HL-60 (cell line): ENCODE measurements around the gene NR4A3.

ENCODE experiments used
- DNase-seq, 2 experiments: peaks; one replicate each; pipeline ENCODE4 v3.0.0-alpha.2; 2010 to 2020; ENCODE audit warnings: low read depth in 1 of 2, low spot score in 1 of 2
- H3K27ac ChIP-seq: fragments of 250-450 bp; sonication (Bioruptor Pico); replicated peaks from 2 replicates; pipeline ENCODE4 v1.5.1; 2020; ENCODE audit warnings: mild to moderate bottlenecking, moderate library complexity
- H3K27me3 ChIP-seq: fragments of 250-450 bp; sonication (Bioruptor Pico); 2 replicates; pipeline ENCODE4 v1.5.1; 2021; ENCODE audit warnings: mild to moderate bottlenecking, moderate library complexity; ENCODE audit not compliant: insufficient read depth, poor library complexity, severe bottlenecking
- H3K4me3 ChIP-seq: replicated peaks from 2 replicates; pipeline ENCODE4 v1.5.1; 2011; ENCODE audit warnings: mild to moderate bottlenecking, control low read depth, low read length; ENCODE audit not compliant: insufficient read depth
- GABPA ChIP-seq: IDR thresholded peaks from 2 replicates; pipeline ENCODE4 v1.6.1; 2012; ENCODE audit warnings: low read depth
- POLR2AphosphoS5 ChIP-seq: IDR thresholded peaks from 2 replicates; pipeline ENCODE4 v1.6.1; 2012; ENCODE audit warnings: low read depth
- SPI1 ChIP-seq: IDR thresholded peaks from 2 replicates; pipeline ENCODE4 v1.6.1; 2012; ENCODE audit warnings: low read depth, mild to moderate bottlenecking, borderline replicate concordance
- TF ChIP-seq, protein P1 (sequence below): IDR thresholded peaks from one replicate; pipeline ENCODE4 v1.5.1; 2011; ENCODE audit warnings: low read length, control low read depth, inconsistent platforms; ENCODE audit not compliant: insufficient read depth
- TF ChIP-seq, protein P2 (sequence below): IDR thresholded peaks from 2 replicates; pipeline ENCODE4 v1.6.1; 2012; ENCODE audit warnings: low read depth; ENCODE audit not compliant: insufficient replicate concordance

NR4A3 gene

DNA sequence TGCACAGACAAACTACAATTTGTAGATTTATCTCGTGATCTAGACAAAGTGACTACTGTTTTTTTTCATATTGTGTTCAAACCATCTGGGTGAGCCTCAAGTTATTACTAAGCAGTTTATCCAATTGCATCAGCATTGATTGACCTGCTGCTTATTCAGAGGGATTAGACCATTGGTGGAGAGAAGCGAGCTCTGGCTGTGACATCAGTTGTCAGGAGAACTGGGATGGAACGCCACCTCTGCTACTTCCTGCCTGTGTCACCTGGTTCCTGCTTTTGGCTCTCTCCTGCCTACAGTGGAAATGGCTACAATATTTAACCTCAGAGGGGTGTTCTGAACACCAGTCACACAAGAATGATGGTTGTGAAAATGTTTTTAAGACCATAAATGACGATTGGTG lies 12.1 kb downstream of the NR4A3 start:
- no peak overlapping the region for H3K4me3 ChIP-seq
- H3K27ac ChIP-seq, result no peak overlapping the region
- TF ChIP-seq, protein P1, sequence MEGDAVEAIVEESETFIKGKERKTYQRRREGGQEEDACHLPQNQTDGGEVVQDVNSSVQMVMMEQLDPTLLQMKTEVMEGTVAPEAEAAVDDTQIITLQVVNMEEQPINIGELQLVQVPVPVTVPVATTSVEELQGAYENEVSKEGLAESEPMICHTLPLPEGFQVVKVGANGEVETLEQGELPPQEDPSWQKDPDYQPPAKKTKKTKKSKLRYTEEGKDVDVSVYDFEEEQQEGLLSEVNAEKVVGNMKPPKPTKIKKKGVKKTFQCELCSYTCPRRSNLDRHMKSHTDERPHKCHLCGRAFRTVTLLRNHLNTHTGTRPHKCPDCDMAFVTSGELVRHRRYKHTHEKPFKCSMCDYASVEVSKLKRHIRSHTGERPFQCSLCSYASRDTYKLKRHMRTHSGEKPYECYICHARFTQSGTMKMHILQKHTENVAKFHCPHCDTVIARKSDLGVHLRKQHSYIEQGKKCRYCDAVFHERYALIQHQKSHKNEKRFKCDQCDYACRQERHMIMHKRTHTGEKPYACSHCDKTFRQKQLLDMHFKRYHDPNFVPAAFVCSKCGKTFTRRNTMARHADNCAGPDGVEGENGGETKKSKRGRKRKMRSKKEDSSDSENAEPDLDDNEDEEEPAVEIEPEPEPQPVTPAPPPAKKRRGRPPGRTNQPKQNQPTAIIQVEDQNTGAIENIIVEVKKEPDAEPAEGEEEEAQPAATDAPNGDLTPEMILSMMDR, result no peak
- TF ChIP-seq, protein P2, sequence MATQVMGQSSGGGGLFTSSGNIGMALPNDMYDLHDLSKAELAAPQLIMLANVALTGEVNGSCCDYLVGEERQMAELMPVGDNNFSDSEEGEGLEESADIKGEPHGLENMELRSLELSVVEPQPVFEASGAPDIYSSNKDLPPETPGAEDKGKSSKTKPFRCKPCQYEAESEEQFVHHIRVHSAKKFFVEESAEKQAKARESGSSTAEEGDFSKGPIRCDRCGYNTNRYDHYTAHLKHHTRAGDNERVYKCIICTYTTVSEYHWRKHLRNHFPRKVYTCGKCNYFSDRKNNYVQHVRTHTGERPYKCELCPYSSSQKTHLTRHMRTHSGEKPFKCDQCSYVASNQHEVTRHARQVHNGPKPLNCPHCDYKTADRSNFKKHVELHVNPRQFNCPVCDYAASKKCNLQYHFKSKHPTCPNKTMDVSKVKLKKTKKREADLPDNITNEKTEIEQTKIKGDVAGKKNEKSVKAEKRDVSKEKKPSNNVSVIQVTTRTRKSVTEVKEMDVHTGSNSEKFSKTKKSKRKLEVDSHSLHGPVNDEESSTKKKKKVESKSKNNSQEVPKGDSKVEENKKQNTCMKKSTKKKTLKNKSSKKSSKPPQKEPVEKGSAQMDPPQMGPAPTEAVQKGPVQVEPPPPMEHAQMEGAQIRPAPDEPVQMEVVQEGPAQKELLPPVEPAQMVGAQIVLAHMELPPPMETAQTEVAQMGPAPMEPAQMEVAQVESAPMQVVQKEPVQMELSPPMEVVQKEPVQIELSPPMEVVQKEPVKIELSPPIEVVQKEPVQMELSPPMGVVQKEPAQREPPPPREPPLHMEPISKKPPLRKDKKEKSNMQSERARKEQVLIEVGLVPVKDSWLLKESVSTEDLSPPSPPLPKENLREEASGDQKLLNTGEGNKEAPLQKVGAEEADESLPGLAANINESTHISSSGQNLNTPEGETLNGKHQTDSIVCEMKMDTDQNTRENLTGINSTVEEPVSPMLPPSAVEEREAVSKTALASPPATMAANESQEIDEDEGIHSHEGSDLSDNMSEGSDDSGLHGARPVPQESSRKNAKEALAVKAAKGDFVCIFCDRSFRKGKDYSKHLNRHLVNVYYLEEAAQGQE, result no peak
- TF ChIP-seq GABPA (no peak), POLR2AphosphoS5 (no peak), SPI1 (no peak)
- peaks cover 22% of the 10 kb centered on the region for H3K27me3 ChIP-seq
- DNase-seq, result no peak

DNA sequence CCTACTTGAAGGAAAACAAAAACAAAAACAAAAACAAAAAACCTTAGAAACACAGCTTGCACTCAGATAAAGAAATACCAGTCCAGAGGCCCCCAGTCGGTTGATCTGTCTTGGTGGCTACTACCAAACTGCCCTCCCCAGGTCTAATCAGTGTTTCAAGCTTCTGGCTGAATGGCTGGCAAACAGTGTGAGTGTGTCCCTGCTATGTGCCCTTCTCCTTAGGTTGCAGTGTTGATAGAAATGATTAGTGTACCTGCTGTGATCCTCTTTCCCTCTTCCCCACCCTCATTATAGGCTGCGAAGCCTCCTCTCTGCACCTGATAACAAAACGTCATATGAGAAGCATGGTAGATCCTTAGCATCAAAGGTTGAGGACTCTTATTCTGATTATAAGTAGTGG lies 12.8 kb downstream of the NR4A3 start:
- Histone ChIP-seq H3K27me3 (peaks cover 15% of the 10 kb centered on the region), H3K27ac (no peak overlapping the region), H3K4me3 (no peak overlapping the region)
- no peak for DNase-seq
- TF ChIP-seq GABPA, result no peak
- TF ChIP-seq, protein P1, result no peak
- TF ChIP-seq, protein P2, result no peak
- TF ChIP-seq POLR2AphosphoS5, result no peak
- TF ChIP-seq SPI1, result no peak

DNA sequence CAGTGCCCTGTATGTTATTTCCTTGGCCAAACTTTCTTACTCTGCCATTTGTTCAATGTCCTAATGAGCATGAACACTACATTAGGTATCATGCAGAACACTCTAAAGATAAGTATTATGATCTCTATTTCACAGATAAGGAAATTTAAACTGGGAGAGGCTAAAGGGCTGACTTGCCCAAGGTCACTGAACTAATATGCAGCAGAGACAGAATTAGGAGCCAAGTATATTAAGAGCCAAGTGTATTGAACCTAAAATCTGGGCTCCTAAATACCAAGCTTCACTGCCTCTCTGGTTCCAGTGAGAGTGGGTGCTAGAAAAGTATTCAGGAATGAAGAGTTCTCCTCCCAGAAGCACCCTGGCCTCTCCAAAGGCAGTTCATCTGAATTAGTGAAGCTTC lies 13.5 kb downstream of the NR4A3 start:
- Histone ChIP-seq H3K27me3 (peaks cover 9% of the 10 kb centered on the region), H3K4me3 (no peak overlapping the region), H3K27ac (no peak overlapping the region)
- DNase-seq, result no peak
- TF ChIP-seq POLR2AphosphoS5, result no peak
- no peak for TF ChIP-seq SPI1
- TF ChIP-seq, protein P1, result no peak
- no peak for TF ChIP-seq GABPA
- TF ChIP-seq, protein P2, result no peak
